Endometrium (tissue), 2 donors: Measurements from ENCODE around the gene CASR.
A peak's percentile ranks its signal among the peaks of the same experiment; 100 is the strongest.

Experiments
- FAIRE-seq: peaks from 2 replicates; lab custom pipeline; 2012; peaks lifted over from hg19 to GRCh38; lab: Jason Lieb, UNC
- donor health status: control.
- donor health status: control.

CASR gene

GRCh38 chr3:122257644-122258364 is 74.3 kb downstream of the CASR start:
- no peak for FAIRE-seq

DNA sequence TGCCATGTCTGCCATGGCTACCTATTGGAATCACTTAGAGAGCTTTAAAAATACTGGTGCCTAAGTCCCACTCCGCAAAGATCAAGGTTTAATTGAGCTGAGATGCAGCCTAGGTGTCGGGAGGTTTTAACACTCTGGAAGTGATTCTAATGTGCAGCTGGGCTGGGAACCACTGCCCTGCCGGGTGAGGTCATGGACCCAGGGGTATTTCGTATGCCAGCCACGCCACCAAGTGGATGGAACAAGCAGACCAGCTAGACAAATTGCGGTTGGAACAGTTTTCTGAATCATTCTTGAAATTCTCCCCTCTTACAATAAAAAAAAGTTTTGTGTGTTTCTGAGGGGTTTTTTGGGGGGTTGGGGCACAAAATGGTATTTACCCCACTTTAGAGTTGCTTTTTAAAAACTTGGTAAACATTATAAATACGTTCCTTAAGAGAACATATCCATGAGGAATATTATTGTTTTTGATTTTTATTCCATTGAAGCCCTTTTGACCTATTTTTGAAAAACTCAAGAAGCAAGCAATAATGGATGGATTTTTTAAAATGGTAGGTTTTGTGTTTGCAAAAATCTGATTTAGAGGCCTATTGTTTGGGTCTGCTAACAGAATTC is 75.4 kb downstream of the CASR start:
- FAIRE-seq = no peak

GRCh38 chr3:122260206-122260605 is 76.7 kb downstream of the CASR start:
- no peak for FAIRE-seq

DNA sequence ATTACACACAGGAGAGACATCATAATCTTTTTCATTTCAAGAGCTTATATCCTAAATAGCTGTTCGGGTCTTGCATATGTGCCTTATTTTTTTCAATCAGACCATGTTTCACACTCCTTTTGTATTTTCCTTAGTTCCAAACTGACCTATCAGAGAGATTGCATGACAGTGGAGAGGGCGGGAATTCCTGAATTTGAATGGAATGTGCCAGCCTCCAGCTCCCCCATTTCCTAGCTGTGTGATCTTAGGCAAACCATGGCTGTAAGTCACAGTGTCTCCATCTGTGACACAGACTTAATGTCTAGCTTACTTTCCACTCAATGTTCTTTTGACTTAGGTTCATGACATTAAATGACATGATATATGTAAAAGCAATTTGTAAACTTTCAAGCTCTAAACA is 79.6 kb downstream of the CASR start:
- no peak for FAIRE-seq

DNA sequence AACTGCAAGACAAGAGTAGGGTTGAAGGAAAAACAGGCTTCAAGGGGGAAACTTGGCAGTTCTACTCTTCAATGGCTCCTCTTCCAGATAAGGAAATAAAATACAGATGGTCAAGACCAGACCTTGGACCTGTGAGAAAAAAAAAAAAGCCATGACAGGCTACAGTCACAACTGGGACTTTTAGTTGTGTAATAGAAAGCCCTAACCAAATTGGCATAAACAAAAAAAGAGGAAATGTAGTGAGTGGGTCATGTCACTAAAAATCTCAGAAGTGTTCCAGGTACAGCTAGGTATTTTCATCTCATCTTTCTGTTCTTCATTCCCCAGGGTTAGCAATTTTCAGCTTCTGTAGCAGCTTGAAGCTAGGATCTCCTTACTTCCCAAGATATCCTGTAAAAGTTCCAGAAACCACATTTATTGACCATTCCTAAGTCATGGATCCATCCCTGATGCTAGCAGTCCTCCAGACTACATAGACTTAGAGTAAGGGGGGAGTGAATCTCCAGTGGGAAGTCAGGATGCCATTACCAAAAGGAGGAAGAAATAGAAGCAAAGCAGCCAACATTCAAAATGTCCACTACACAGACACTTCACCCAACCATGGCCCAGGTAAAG is 80.6 kb downstream of the CASR start:
- FAIRE-seq = no peak

DNA sequence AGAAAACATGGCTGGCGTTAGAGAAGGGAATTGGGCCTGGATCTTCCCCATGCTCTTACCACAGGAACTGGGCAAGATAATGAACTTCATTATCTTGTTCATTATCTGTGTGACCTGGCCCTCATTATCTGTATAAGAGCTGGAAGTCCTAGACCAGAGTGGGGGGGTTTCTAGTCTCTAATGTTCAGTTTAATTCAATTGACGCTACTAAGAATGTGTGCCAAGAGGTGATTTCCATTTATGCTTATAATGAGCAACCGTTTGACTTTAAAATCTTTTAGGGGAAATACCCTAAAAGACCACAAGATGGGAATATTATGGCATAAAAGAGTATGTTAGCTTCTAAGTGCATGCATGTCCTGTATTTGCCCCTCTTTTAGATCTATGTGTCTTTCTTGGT is 82.5 kb downstream of the CASR start:
- FAIRE-seq = no peak

DNA sequence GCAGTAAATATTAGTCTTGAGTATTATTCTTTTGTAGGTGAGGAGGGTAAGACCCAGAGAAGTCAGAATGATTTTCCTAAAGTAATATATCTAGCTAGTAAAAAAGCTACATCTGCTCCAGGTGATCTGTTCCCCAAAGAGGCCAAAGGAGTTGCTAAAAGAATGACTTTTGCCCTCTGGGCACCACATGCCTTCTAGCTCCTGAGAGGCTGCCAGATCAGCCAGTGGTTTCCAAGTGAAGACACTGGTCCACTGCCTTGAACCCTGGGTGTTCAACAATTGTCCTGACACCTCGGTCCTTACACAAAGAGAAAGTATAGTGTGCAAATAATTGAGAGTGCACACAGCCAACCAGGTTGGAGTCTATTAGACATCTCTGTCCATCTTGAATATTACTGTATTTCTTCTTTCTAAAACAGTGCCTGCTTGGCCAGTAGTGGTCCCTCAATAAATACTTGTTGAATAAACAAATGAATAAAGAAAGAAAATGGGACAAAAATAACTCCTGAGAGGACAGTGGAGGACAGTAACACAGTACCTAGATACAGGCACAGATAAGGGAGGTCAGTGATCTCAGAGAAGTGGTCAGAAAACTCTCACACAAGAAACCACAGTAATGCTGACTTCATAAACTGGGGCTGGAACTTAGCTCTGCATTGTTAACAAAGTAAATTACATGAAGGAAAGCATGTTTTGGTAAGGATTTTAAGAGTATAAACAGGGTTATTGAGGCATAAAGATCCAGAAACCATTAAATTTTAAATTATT is 85.0 kb downstream of the CASR start:
- FAIRE-seq = no peak

GRCh38 chr3:122269045-122269444 is 85.6 kb downstream of the CASR start:
- no peak for FAIRE-seq

DNA sequence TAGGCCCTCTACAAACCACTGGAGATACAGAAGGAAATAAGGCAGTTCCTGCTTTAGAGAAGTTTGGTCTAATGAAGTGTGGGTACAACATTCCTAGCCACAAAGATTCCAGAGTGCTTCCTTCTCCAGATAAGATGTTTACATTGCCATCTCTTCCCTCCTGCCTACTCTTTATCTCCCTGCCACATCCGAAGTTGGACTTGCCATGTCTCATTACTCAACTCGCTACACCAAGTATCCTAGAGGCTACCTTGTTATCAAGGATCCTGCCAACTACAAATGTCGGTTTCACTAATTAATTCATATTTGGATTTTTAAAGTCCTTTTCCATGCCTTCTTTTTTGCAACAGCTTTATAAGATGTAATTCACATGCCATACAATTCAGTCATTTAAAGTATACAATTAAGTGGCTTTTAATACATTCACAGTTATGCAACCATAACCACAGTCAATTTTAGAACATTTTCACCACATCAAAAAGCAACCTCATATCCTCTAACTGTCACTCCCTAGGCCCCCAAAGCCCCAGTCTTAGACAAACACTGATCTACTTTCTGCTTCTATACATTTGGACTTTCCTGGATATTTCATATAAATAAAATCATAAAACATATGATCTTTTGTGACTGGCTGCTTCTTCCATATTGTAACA is 87.9 kb downstream of the CASR start:
- FAIRE-seq = no peak

GRCh38 chr3:122272879-122273278 is 89.4 kb downstream of the CASR start:
- no peak for FAIRE-seq

- no peak for FAIRE-seq
These were observed 90.0 kb downstream of the CASR start for GRCh38 chr3:122273498-122273897.

- no peak for FAIRE-seq
These were observed 98.4 kb downstream of the CASR start for GRCh38 chr3:122281891-122282290.

DNA sequence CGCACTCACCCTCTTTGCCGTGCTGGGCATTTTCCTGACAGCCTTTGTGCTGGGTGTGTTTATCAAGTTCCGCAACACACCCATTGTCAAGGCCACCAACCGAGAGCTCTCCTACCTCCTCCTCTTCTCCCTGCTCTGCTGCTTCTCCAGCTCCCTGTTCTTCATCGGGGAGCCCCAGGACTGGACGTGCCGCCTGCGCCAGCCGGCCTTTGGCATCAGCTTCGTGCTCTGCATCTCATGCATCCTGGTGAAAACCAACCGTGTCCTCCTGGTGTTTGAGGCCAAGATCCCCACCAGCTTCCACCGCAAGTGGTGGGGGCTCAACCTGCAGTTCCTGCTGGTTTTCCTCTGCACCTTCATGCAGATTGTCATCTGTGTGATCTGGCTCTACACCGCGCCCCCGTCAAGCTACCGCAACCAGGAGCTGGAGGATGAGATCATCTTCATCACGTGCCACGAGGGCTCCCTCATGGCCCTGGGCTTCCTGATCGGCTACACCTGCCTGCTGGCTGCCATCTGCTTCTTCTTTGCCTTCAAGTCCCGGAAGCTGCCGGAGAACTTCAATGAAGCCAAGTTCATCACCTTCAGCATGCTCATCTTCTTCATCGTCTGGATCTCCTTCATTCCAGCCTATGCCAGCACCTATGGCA is 100.5 kb downstream of the CASR start:
- no peak for FAIRE-seq

- FAIRE-seq = no peak
These were observed 101.0 kb downstream of the CASR start for GRCh38 chr3:122284486-122284885.

DNA sequence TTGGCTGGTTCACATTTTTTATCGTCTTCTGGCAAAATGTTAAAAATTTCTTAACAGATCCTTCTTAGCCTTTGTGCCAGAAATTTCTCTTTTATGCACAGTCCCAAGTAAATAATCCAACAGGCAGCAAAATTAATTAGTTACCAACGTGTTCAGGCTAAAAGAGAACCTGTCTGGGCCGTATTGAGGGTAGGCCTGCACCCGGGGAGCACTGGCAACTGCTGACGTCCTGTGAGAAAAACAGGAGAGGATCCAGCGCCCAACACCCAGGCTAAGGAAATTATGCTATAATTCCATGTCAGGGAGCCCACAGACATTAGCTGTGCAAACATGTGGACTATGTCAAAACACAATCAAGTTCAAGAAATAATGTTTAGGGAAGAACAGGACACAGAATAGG is 110.9 kb downstream of the CASR start:
- no peak for FAIRE-seq

DNA sequence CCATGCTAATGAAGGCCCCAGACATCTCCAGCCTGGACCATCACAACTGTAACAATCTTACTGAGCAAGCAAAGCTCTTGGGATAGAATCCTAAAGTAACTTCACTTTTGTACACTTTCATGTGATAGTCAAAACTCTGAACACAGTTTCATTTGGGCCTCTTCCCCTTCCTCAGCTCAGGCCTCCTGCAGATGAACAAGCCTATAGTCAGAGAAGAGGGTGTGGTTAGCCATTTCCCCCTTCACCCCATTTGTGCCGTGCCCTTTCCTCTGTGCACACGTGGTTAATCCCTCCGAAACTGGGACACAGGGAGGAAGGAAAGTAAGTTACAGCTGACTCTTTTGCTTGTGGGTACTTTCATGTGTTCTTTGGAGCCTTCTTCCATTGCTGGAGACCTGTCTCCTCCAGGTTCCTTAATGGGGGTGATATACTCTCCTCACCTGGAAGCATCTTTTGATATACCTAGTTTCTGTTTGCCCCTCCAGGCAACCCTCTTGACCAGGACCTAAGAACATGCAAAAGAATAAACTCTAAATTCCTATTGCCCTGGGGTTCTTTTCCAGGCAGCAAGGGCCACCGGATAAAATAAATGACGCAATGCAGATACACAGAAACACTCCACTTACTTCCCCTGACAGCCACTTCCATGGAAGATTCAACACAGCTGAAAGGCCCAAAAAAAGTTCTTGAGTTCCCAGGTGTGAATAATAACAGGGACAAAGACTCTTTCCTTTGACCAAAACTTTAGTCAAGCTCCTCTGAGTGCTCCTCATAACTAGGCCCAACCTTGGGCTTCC is 112.0 kb downstream of the CASR start:
- no peak for FAIRE-seq

DNA sequence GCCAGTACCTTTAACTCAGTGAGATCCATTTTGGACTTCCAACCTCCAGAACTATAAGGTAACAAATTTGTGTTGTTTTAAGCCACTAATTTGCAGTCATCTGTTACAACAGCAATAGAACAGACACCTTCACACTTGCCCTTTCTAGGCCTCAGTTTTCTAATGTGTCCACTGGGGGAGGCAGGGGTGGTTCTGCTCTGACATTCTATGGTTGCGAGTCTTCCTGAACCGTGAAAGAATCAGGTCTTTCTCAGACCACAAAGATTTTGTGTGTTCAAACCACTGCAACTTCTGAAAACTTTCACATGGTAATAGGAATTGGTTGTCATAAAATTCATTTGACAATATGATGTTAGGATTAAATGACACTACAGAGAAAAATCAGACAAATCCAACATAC is 114.8 kb downstream of the CASR start:
- no peak for FAIRE-seq

DNA sequence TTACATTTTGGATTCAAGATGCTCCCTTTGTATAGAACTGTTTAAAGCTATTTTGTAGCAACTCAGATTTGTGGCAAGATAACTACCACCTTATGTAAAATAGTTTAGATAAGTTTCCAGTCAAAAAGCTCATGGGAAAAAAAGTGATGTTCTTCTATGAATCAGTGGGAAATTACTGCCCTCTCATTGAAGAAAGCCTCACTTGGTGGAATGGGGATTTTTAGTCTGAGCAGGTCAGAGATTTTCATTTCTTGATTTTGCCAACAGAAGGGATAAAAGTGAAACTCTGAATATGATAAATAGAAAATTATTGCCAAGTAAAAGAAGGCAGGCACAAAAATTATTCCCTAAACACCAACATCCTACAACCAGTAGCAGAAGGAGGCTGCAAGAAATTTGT is 115.7 kb downstream of the CASR start:
- no peak for FAIRE-seq

- peak; percentile 86 for FAIRE-seq
These were observed 116.5 kb downstream of the CASR start for GRCh38 chr3:122299872-122300460.

- FAIRE-seq = no peak
These were observed 117.6 kb downstream of the CASR start for GRCh38 chr3:122301063-122301462.
